Hepatic stellate cell (primary cell): ENCODE results near the gene ETV6.
"Not testable (repeated sequence)": the region's sequence is repeated elsewhere in the genome, so short reads cannot be mapped to it uniquely, and the experiment has no call there.

Source experiments
- DNase-seq: peaks from one replicate; pipeline ENCODE4 v3.0.0; 2011; ENCODE audit warnings: low spot score

The ETV6 gene

DNA sequence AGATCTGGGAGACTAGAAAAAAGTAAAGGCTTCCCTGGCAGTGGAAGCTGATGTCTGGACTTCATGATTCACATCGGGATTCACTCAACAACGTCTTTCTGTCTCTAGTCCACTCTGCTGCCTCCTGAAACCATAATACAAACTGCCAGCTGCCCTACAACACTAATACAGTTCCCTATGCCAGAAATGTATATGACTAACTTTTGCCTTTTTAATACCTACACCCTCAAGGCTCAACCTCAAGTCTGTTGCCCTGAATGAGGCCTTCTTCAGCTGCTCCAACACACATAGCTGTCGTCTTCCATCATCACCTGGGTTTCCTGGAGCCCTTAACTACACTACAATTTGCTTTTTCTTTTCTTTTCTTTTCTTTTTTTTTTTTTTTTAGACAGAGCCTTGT, 238.6 kb downstream of the ETV6 start:
- no peak for DNase-seq

DNA sequence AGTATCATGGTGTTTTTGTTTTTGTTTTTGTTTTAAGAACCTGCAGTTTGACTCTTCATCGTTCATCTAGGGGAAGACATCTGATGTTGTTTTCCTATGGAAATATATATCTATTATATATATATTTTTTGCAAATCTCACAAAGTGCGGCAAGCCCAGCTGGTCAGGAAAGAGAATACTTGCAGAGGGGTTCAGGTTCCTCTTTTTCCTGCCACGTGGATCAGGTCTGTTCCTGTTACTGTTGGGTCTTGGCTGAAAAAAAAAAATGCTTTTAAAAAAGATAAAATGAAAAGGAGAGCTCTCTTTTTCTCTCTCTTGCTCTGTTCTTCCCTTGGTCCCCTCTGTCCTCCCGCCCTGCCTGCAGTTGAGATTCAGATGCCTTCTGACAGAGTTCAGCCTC, 241.9 kb downstream of the ETV6 start:
- DNase-seq, result no peak

DNA sequence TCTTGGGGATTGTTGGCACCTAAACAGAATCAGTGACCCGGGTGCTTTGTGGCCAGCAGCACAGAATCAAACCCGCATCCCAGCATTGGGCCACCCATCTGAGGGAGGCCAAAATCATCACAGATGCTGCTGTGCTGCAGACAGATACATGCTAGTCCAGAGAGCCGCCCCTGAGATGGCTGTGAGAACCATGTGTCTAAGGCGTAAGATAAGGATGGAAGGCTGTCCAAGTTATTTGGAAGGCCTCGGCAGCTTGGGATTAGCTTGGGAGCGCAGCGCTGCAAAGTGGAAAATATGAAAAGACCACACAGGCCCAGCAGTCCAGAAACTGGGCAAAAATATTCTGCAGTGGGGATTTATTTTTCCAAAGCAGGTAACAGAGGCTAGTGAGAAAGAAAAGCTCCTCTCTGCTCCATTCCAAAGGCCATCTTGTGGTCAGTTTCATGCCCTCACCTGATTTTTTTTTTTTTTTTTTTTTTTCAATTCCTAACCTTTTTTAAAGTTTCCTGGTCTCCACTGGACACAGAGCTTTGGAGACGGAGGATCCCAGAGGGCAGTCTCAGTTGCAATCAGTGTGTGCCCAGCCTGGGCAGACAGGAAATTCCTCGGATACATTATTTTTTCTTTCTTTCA, 242.4 kb downstream of the ETV6 start:
- no peak for DNase-seq

DNA sequence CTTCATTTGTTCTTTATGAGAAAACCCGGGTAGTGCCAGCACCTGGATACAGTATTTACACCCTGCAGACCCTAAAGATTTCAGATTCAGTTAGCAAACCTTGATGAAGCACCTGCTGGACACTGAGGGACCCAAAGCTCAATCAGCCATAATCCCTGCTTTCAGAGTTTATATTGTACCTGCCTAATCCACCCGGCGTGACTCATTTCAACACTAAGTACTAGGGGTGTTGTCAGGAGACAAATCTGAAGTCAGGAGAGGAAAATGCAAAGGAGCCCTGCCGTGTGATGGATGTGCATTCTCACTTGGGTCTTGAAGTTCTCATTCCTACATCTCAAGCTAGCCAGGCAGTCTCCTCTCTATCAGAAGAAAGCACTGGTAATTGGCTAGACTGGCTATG, 244.5 kb downstream of the ETV6 start:
- DNase-seq, result no peak

DNA sequence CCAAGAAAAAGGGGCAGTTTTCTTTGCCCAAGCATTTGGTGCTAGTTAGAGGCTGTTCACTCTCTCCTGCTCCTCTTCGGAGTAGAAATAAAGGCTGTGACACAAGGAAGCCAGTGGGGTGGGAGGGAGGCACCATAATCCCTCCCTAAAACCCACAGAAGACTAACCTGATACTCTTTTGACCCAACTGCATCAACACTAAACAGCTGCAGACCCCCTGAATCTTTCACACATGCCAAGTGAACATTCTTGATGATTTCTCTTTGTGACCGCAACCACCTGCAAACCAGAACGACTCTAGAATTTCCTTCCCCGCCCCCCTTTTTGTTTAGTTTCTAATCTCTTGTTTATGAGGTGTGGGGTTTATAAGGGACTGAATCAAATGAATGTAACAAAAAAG, 245.4 kb downstream of the ETV6 start:
- DNase-seq, result no peak

DNA sequence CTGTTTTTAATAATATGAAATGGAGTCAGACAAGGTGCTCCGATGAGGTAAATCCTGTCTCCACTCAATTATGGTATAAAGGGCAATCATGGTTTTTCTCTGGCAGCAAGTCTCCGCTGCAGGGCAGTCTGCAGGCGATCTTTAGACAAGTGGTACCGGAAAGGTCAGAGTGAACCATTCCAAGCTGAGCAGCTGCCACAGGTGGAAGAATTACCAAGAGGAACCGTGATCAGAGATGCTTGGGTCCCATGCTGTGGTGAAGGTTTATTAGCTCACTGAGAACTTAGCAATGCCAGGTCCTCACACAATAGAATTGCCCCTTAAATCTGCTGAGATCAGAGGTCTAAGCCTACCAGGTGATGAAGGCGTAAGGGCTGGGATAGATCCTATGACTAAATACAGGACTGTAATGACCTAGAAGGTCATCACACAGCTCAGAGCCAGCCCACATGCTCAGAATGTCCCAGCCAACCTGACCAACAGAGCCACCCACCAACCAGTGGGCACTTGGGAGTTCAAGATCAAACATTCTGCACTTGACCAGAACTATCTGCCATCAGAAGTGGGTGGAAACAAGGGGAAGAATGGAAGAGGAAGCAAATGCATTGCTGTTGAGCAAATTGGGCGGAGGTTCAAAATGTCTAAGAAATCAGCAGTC, 246.1 kb downstream of the ETV6 start:
- no peak for DNase-seq

DNA sequence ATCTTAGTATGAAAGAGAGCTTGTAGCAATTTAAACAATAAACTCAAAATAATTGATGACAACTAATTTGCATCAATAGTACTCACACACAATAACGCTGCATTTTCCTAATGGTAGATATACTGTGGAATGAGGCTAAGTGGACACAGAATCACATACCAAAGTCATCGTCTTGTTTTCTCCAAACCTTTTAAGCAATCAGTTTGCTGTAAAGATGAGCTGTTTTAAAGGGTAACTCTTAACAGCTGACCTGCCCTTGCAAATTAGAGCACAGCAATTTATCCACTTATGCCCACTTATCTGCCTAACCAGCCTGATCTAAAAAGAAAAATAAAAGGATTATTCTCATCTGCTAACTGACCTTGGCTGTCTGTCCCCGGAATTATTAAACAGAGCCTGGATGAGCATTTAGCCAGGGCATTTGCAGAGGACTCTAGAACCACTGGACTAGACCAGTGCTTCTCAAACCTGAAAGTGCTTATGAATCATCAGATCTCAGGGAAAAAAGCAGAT, 247.0 kb downstream of the ETV6 start:
- DNase-seq, result no peak

DNA sequence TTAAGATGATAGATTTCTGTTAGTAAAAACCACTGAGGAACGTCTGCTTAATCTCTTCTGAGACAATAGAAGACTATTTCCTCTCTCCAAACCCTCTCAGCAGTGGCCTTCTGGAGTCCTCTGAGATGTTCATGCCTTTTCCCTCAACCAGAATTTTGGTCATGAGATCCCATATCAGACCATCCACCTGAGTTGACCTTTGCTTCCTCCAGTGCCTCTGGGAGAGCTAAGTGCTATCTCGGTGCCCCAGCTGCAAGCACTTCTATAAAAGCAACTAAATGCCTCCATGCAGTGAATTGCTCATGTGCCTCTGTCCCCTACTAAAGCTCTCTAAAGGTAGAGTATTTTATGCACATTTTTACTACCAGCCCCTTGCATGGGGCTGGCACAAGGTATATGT, 248.4 kb downstream of the ETV6 start:
- DNase-seq, result no peak

DNA sequence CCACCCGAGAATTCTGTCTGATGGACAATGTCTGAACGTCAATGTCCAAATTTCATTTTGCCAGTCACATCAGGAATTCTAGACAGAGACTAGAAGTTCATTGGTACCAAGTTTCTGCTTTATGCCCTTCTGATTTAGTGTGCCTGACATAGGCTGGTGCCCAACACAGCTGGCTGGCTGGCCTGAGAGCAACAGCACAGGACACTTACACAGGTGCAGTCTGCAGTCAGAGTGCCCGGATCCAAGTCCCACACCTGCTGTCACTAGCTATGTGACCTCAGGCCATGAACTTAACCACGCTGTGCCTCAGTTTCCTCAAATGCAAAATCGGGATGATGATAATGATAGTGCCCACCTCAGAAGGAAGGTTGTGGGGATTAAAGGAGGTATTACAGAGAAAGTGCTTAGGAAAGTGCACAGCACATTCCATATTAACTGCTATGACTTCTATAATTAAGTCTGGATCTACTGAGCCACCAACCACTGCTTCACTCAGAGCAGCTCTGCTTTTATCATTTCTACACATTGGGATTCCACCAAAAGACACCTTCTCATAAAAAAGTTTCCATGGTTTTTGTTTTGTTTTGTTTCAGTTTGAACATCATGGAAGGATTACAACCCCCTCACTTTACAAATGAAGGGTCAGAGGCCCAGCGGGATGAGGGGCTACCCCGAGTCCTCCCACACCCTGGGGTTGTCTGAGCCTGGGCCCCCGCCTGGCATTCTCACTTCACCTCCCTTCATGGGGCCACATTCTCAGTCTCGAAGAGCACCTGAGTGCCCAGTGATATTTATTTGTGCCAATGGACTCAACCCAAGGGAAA, 252.4 kb downstream of the ETV6 start:
- no peak for DNase-seq

DNA sequence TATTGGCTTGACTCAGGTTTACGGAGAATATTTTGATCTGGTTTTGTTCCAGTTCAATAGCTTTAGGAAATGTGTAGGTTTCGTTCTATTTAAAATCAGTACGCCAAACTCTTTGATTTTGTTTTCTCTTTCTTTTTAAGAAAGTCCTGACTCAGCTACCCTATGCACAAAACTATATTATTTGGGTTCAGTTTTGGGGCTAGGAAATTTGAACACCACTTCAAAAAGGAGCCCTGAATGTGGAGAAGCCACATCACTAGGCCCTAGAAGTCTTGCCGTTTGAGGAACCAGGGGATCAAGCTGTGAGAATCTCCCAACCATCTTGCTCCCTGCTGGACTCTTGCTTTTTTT, 253.0 kb downstream of the ETV6 start:
- DNase-seq, result no peak

DNA sequence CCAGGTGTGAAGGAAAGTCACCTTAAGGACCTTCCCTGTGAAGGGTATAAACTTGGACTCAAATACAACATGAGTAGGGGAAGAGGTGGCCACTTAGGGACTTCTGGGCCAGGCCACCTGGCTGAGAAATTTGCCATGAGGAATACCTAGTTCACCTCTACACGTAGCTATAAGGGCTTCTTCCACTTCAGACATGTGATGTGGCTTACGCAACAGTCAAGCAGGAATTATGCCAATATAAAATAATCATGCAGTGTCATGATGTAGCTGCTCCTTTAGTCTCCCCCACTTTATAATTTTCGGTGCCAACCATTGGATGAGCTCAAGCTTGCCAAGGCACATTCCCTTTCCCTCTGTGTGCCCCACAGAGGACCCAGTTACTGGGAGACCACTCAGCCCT, 254.7 kb downstream of the ETV6 start:
- DNase-seq, result no peak

DNA sequence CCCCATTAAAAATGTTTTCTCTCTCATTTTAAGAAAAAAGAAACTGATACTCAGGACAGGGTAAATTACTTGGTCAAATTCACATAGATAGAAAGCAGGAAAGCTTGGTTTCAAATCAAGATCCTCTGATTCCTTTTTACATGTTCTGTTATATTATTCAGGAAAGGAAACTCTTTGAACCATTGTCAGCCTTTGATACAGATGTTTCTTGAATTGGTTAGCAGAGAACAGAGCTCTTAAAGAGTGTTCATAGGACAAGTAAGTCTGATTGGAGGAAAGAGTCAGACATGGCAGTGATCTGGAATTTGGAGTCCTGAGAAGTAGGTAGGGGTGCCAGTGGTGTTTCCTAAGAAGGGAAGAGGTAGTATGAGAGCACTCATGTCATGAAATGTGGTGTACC, 256.1 kb downstream of the ETV6 start:
- DNase-seq, result no peak

DNA sequence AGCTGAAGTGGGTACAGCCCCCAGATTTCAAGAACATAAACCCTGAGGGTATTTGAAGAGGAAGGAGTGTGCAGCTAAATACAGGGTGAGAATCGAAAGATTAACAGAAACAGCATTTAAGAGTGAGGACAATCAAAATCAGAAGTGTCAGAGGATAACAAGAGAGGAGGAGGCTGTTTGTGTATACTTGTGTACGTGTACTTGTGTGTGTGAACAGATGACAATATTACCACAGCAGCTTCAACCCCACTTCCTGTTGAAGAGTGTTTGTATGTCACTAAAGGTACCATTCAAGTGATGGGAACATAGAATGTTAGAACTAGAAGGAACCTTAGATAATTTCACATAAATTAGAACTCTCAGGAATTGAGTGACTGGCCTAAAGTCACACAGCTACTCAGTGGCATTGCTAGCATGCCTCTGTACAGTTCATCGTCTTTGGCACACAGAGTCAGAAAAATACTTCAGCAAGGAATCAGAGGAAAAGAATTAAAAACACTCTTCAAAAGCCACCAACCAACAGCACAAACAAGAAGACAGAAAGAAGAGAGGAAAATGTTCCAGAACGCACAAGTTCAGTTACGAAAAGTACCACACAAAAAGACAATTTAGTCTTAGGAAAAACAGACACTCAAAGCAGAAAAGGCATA, 256.9 kb downstream of the ETV6 start:
- DNase-seq, result peak; percentile 54

DNA sequence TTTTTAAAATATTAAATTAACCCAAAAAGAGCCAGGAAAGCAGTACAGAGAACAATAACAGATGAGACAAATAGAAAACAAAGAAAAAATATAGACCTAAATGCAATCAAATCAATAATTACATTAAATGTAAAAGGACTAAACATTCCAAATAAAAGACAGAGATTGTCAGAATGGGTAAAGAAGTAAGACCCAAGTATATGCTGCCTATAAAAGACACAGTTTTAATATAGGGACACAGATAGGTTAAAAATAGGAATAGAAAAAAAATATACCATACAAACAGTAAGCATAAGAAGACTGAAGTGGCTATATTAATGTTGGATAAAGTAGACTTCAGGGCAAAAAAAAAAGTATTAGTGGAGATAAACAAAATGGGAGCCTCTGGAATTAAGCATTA, 258.2 kb downstream of the ETV6 start:
- no peak for DNase-seq

DNA sequence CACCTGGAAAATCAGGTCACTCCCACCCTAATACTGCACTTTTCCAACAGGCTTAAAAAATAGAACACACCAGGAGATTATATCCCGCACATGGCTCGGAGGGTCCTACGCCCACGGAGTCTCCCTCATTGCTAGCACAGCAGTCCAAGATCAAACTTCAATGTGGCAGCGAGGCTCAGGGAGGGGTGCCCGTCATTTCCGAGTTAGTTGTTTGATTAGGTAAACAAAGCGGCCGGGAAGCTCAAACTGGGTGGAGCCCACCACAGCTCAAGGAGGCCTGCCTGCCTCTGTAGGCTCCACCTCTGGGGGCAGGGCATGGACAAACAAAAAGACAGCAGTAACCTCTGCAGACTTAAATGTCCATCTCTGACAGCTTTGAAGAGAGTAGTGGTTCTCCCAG, 259.9 kb downstream of the ETV6 start:
- DNase-seq, result not testable (repeated sequence)

DNA sequence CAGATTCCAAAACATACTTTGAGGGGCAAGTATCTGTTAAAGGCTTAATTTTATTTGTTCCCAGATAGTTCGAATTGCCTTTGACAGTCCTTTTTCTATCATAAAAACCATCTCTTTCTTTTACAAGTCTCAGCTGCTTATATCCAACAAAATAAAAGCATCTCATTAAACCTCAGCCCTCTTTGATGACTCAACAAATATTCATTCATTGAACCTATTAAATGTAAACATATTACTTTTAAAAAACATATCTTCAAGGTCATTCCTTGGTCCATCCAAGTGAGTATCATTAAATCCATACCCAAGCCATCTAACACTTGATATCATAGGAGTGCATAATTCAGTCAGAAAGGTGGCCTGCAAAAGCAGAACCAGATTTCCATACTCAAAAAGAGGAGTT, 266.6 kb downstream of the ETV6 start:
- DNase-seq, result no peak

DNA sequence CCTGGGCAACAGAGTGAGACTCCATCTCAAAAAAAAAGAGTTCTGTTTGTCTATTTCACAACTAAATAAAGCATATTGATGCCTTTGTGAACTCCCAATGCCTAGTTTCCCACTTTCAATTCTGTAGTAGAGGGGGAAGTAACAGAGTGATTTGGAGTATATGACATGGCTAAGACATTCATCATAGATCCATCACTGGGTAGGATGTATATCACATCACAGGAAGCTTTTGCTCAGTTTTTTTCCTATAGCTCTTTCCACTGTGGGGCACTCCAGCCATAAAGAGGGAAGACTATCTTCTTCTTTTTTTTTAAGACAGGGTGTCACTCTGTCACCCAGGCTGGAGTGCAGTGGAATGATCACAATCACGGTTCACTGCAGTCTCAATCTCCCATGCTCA, 267.3 kb downstream of the ETV6 start:
- DNase-seq, result no peak

DNA sequence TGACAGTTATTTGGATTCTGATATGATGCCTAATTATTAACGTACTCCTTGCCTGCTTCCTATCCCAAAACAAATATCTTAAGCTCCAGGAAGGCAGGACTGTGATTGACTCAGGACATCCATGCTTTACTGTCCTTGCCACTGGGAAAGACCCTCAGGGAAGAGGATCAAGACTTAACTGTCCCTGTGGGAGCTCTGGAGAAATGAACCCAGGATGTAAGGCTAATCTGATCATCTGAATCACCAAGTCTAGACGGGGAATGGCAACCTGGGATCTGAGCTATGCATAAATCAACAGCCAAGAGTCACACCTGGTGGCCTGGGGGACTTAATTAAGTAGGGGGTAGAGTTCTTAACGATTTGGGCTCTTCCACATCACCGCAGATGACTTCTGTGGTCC, 268.0 kb downstream of the ETV6 start:
- DNase-seq, result no peak

DNA sequence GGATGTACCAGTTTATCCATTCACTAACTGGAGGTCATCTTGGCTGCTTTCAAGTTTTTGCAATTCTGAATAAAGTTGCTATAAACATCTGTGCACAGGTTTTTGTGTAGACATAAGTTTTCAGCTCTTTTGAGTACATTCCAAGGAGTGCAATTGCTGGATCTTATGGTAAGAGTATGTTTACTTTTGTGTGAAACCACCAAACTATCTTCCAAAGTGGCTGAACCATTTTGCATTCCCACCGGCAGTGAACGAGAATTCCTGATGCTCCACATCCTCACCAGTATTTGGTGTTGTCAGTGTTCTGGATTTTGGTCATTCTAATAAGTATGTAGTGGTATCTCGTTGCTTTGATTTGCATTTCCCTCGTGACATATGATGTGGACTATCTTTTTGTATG, 270.8 kb downstream of the ETV6 start:
- no peak for DNase-seq

DNA sequence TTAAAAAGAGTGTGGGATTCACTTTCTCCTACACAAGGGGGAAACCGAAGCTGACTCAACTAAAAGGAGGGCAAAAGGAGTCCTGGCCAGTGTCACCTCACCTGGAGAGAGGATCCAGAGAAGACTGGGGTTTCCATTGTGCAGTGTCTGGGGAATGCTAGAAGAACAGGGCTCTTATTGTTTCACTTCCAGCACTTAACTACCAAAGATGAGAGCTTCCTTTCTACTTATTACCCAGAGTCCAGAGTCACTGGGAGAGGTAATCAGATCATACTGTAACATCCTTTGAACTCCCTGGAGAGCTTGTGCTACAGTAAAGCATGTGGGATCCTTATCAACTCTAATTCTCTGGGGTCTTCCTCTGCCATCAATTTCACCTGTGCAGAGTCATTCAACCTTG, 272.9 kb downstream of the ETV6 start:
- no peak for DNase-seq

DNA sequence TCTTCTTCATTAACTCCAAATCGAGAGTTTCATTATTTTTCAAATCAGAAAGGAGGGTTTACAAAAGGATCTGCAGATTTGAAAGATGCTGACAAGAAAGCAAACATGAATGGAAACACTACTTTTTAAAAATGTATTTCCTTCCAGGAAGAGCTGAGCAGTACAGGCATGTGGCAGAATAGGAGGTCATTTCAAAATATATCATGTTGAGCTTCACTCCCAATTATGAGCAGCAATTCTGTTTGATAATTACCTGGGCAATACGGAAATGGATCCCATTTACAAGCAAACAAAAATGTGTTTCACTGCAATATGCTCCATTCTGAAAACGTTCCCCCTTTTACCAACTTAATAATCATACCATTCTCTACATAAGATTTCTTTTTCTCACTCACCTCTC, 273.6 kb downstream of the ETV6 start:
- no peak for DNase-seq

DNA sequence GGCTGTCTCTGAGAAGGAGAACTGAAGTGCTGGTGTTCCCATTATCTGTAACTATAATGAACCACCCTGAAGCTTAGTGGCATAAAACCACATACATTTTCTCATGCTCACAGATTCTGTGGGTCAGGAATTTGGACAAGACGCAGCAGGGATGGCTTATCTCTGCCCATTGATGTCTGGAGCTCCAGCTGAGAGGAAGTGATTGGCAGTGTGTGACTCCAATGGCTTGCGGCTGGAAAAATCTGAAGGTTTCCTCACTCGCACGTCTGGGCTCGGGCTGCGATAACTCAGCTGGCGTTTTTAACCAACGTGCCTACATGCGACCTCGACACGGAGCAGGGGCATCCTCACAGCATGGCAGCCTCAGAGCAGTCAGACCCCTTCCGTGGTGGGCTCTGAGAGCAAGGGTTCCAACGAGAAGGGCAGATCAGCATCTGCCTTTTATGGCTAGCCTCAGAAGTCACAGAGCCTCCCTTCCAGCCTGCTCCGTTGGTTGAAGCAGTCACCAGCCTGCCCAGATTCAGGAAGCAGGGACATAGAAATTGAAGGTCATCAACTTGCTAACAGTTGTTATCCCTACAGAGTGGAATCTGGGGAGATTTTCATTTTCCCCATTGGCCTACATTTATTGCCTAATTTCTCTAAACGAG, 277.9 kb downstream of the ETV6 start:
- DNase-seq, result peak; percentile 26
